Fibroblast of skin of scalp (primary cell): ENCODE data around the gene RAB10.

Experiments
- DNase-seq: peaks from one replicate; pipeline ENCODE4 v3.0.0-alpha.2; 2013

The RAB10 gene

GRCh38 chr2:26184121-26184520 lies 150.2 kb downstream of the RAB10 start:
- DNase-seq = no peak

- DNase-seq = peak; percentile 87
Measured at GRCh38 chr2:26184555-26185303, 150.8 kb downstream of the RAB10 start.

- no peak for DNase-seq
Measured at GRCh38 chr2:26185304-26185928, 151.5 kb downstream of the RAB10 start.

GRCh38 chr2:26185954-26186770 lies 152.3 kb downstream of the RAB10 start:
- DNase-seq = no peak
